K562 (cell line): ENCODE results near the gene CHL1. TPM values are rescaled to one million over a fixed set of nuclear protein-coding genes. Genes with fewer than 3 reads are reported as not detected.

Source experiments
- ATAC-seq: fragments of 200-7000 bp; cut with Tn5 transposase; 3 replicates; pipeline ENCODE4 v1.9.1; 2020; ENCODE audit warnings: moderate library complexity
- BruUV-seq: library from RNA; stranded (reverse); fragments of 400-500 nt; replicated peaks from 2 replicates; lab custom pipeline; 2021; lab: Mats Ljungman, UMichigan
- CTCF ChIA-PET: fragments of 300-600 bp; formaldehyde crosslinking; extraction: SDS; loops from one replicate; lab custom pipeline; 2021; ENCODE audit warnings: low intra/inter-chr PET ratio; lab: Yijun Ruan, JAX
- POLR2A ChIA-PET: fragments of 300-600, 350-650 bp; sonication (Branson Sonifier 250); formaldehyde crosslinking; extraction: SDS; loops from one replicate; lab custom pipeline; 2021; ENCODE audit warnings: antibody characterized with exemption, inconsistent platforms; lab: Yijun Ruan, JAX
- DNase-seq, 4 experiments: peaks; one replicate each; pipeline versions ENCODE4 v3.0.0 to v3.0.0-alpha.2; 2011 to 2018; ENCODE audit warnings: low spot score in 3 of 4, mixed read lengths in 3 of 4; ENCODE audit errors: extremely low read depth in 1 of 4
- FAIRE-seq: peaks from 2 replicates; lab custom pipeline; 2011; peaks lifted over from hg19 to GRCh38; lab: Jason Lieb, UNC
- H2AFZ ChIP-seq: 2 replicates; pipeline ENCODE4 v1.6.0; 2011; ENCODE audit warnings: low read depth, low read length, control low read depth, inconsistent platforms
- H3K27ac ChIP-seq: fragments of 200-600 bp; 3 replicates; pipeline ENCODE4 v1.8.0; 2011; ENCODE audit warnings: low read depth, mild to moderate bottlenecking, control low read depth, inconsistent platforms, low read length, moderate library complexity, mixed read lengths; ENCODE audit errors: extremely low read depth
- H3K27me3 ChIP-seq, 2 experiments: fragments of 300-600 bp in 1 of 2; 2 replicates in 1 of 2; 3 replicates in 1 of 2; pipeline versions ENCODE4 v1.6.0 to v1.8.0; 2011; ENCODE audit warnings: inconsistent platforms in 2 of 2, low read length in 2 of 2, mild to moderate bottlenecking in 1 of 2, mixed read lengths in 1 of 2, moderate library complexity in 1 of 2; ENCODE audit not compliant: control insufficient read depth in 2 of 2, insufficient read depth in 2 of 2
- H3K36me3 ChIP-seq: fragments of 300-600 bp; 3 replicates; pipeline ENCODE4 v1.8.0; 2011; ENCODE audit warnings: mild to moderate bottlenecking, low read length, inconsistent platforms; ENCODE audit not compliant: control insufficient read depth, insufficient read depth
- H3K4me1 ChIP-seq, 2 experiments: fragments of 200-600 bp in 1 of 2; replicated peaks in 1 of 2; 2 replicates in 1 of 2; 3 replicates in 1 of 2; pipeline versions ENCODE4 v1.5.1 to v1.8.0; 2011; ENCODE audit warnings: inconsistent platforms in 2 of 2, low read length in 2 of 2, mild to moderate bottlenecking in 1 of 2, mixed read lengths in 1 of 2, moderate library complexity in 1 of 2; ENCODE audit not compliant: control insufficient read depth in 2 of 2, insufficient read depth in 2 of 2
- H3K4me2 ChIP-seq: 2 replicates; pipeline ENCODE4 v1.6.1; 2011; ENCODE audit warnings: low read length, control low read depth, inconsistent platforms, mixed read lengths; ENCODE audit not compliant: insufficient read depth
- H3K4me3 ChIP-seq: fragments of 200-600 bp; sonication (generic), shearing (Covaris generic); 2 replicates; pipeline ENCODE4 v1.5.1; 2016; ENCODE audit warnings: control low read depth, inconsistent platforms
- H3K79me2 ChIP-seq: fragments of 200-600 bp; 3 replicates; pipeline ENCODE4 v1.8.0; 2011; ENCODE audit warnings: low read length, inconsistent platforms; ENCODE audit not compliant: control insufficient read depth, insufficient read depth
- H3K9ac ChIP-seq, 2 experiments: 2 replicates each; pipeline versions ENCODE4 v1.6.0 to v1.6.1; 2011; ENCODE audit warnings: low read depth in 2 of 2, low read length in 2 of 2, control low read depth in 1 of 2, inconsistent platforms in 1 of 2, mild to moderate bottlenecking in 1 of 2, mixed read lengths in 1 of 2; ENCODE audit not compliant: insufficient read depth in 1 of 2
- H3K9me1 ChIP-seq: one replicate; pipeline ENCODE4 v1.6.0; 2011; ENCODE audit warnings: inconsistent platforms, mild to moderate bottlenecking, low read length, moderate library complexity; ENCODE audit not compliant: control insufficient read depth, insufficient read depth
- H3K9me3 ChIP-seq: replicated peaks from 2 replicates; pipeline ENCODE4 v1.5.1; 2011; ENCODE audit warnings: low read depth, low read length, inconsistent platforms; ENCODE audit not compliant: control insufficient read depth, insufficient read depth
- H4K20me1 ChIP-seq: replicated peaks from 2 replicates; pipeline ENCODE4 v1.6.1; 2011; ENCODE audit warnings: low read length, inconsistent platforms, mixed read lengths; ENCODE audit not compliant: control insufficient read depth, insufficient read depth
- IRF2 ChIP-seq: sonication (generic); formaldehyde crosslinking; IDR thresholded peaks from 2 replicates; pipeline ENCODE4 v1.8.1; 2022; ENCODE audit warnings: mild to moderate bottlenecking, missing genetic modification reagents
- RBM14 ChIP-seq: fragments of 200-400 bp; formaldehyde crosslinking; IDR thresholded peaks from 2 replicates; pipeline ENCODE4 v1.6.1; 2018; ENCODE audit warnings: low read depth, mild to moderate bottlenecking, low read length, moderate library complexity, borderline replicate concordance; ENCODE audit not compliant: insufficient read depth
- TBL1XR1 ChIP-seq, 2 experiments: IDR thresholded peaks; 2 replicates each; pipeline ENCODE4 v1.6.1; 2012; ENCODE audit warnings: improper control_type of control experiment in 2 of 2, low read length in 2 of 2, mild to moderate bottlenecking in 1 of 2
- VEZF1 ChIP-seq: fragments of 200-800 bp; sonication (Bioruptor generic); IDR thresholded peaks from 2 replicates; pipeline ENCODE4 v1.6.1; 2017; ENCODE audit warnings: missing genetic modification characterization, missing compliant biosample characterization
- whole genome bisulfite sequencing: fragments of 100-300 bp; shearing (Covaris generic); methylation state at CpG from one replicate; pipeline ENCODE4 v1.1.6; 2016; ENCODE audit warnings: low coverage, mixed read lengths; ENCODE audit not compliant: insufficient coverage; ENCODE audit errors: missing lambda C conversion rate; 5-methylcytosine and 5-hydroxymethylcytosine counted together
- in situ Hi-C: fragments of 300-500 bp; cut with MboI; formaldehyde crosslinking; loops from 4 replicates; pipeline ENCODE4 v1.15.0; 2018; ENCODE audit warnings: inconsistent platforms, mixed read lengths
- intact Hi-C: fragments of 100-400 bp; cut with micrococcal nuclease; formaldehyde crosslinking; loops from 2 replicates; pipeline ENCODE4 v1.14.2; 2022
- polyA plus RNA-seq, 8 experiments: library from polyadenylated mRNA; depleted of rRNA in 4 of 8; stranded (reverse) in 5 of 8; unstranded in 3 of 8; fragments of >200 nt; fragmentation: Nextera tagmentation in 2 of 8; fragmentation: Illumina TruSeq in 1 of 8; extraction: Ambion mirVana in 2 of 8; extraction: Trizol in 1 of 8; gene quantifications; 2 replicates each; pipeline versions ENCODE4 v1.2.1 to v1.2.3, GENCODE V29; 2011 to 2014; ENCODE audit warnings: inconsistent platforms in 1 of 8, missing spikeins in 1 of 8
- total RNA-seq, 7 experiments: library from RNA; depleted of rRNA in 6 of 7; stranded (reverse); fragments of >200 nt in 6 of 7; fragmentation: Illumina TruSeq in 2 of 7; extraction: Trizol in 2 of 7; gene quantifications; 2 replicates each; pipeline versions ENCODE4 v1.2.1 to v1.2.3, GENCODE V29; 2011 to 2021; ENCODE audit warnings: low replicate concordance in 1 of 7
- TF ChIP-seq, protein P1 (sequence below): sonication (generic); formaldehyde crosslinking; IDR thresholded peaks from 2 replicates; pipeline ENCODE4 v1.8.0; 2023; ENCODE audit warnings: missing genetic modification reagents, mild to moderate bottlenecking, borderline replicate concordance

CHL1 gene
- total and polyA plus RNA-seq, 9 of the 15 experiments (the other 6 are each of a cell fraction or from before 2014, with no cell fraction given), result 0.02 TPM; not detected in 8

GRCh38 chr3:330494-331115 lies 134.0 kb downstream of the CHL1 start:
- CTCF ChIA-PET, result no interaction called here
- POLR2A ChIA-PET, result interaction anchor here (0.6 kb wide), 1 partner anchor 195 kb away, joined by 3 read pairs; no protein-coding TSS in a partner anchor
- Histone ChIP-seq H3K4me2 (no peak overlapping the region), H3K9ac (no peak overlapping the region), H3K9me1 (no peaks in the 10 kb centered on the region), H3K36me3 (no peaks in the 10 kb centered on the region), H2AFZ (no peak overlapping the region), H3K79me2 (no peaks in the 10 kb centered on the region), H4K20me1 (no peaks in the 10 kb centered on the region), H3K4me3 (no peak overlapping the region), H3K4me1 (no peaks in the 10 kb centered on the region), H3K27me3 (no peaks in the 10 kb centered on the region), H3K9me3 (no peaks in the 10 kb centered on the region; the same call in 1 of the 2 replicates)
- ATAC-seq (no peak), FAIRE-seq (no peak), DNase-seq (no peak)
- whole genome bisulfite sequencing, result 0% methylated on average over 1 of the region's 1 CpG
- intact Hi-C loops (no loop called here), in situ Hi-C loops (no loop called here)
- BruUV-seq, result no TSS peak
- no peak for TF ChIP-seq VEZF1 (CRISPR knock-in tag)
- no peak for TF ChIP-seq TBL1XR1 (IDR thresholded peaks at IDR 0.05; ENCODE audit: low read length in 2 of 2)
- TF ChIP-seq, all 486 proteins: peak for 0
- H3K27ac ChIP-seq, result no peak overlapping the region

- ATAC-seq (no peak), DNase-seq (no peak), FAIRE-seq (no peak)
- Histone ChIP-seq H3K27ac (no peak overlapping the region), H3K27me3 (no peaks in the 10 kb centered on the region), H3K4me3 (no peak overlapping the region), H3K9me1 (no peaks in the 10 kb centered on the region), H4K20me1 (no peaks in the 10 kb centered on the region), H3K36me3 (no peaks in the 10 kb centered on the region), H3K79me2 (no peaks in the 10 kb centered on the region), H3K4me1 (no peaks in the 10 kb centered on the region), H3K9me3 (no peaks in the 10 kb centered on the region; the same call in 1 of the 2 replicates), H2AFZ (no peak overlapping the region), H3K9ac (no peak overlapping the region), H3K4me2 (no peak overlapping the region)
- 4% methylated on average over 5 of the region's 5 CpGs for WGBS
- POLR2A ChIA-PET, result no interaction called here
- intact Hi-C loops (no loop called here), in situ Hi-C loops (no loop called here)
- CTCF ChIA-PET, result no interaction called here
- no TSS peak for BruUV-seq
- TF ChIP-seq IRF2 (CRISPR knock-in tag) (no peak), RBM14 (no peak)
- TF ChIP-seq, protein P1, sequence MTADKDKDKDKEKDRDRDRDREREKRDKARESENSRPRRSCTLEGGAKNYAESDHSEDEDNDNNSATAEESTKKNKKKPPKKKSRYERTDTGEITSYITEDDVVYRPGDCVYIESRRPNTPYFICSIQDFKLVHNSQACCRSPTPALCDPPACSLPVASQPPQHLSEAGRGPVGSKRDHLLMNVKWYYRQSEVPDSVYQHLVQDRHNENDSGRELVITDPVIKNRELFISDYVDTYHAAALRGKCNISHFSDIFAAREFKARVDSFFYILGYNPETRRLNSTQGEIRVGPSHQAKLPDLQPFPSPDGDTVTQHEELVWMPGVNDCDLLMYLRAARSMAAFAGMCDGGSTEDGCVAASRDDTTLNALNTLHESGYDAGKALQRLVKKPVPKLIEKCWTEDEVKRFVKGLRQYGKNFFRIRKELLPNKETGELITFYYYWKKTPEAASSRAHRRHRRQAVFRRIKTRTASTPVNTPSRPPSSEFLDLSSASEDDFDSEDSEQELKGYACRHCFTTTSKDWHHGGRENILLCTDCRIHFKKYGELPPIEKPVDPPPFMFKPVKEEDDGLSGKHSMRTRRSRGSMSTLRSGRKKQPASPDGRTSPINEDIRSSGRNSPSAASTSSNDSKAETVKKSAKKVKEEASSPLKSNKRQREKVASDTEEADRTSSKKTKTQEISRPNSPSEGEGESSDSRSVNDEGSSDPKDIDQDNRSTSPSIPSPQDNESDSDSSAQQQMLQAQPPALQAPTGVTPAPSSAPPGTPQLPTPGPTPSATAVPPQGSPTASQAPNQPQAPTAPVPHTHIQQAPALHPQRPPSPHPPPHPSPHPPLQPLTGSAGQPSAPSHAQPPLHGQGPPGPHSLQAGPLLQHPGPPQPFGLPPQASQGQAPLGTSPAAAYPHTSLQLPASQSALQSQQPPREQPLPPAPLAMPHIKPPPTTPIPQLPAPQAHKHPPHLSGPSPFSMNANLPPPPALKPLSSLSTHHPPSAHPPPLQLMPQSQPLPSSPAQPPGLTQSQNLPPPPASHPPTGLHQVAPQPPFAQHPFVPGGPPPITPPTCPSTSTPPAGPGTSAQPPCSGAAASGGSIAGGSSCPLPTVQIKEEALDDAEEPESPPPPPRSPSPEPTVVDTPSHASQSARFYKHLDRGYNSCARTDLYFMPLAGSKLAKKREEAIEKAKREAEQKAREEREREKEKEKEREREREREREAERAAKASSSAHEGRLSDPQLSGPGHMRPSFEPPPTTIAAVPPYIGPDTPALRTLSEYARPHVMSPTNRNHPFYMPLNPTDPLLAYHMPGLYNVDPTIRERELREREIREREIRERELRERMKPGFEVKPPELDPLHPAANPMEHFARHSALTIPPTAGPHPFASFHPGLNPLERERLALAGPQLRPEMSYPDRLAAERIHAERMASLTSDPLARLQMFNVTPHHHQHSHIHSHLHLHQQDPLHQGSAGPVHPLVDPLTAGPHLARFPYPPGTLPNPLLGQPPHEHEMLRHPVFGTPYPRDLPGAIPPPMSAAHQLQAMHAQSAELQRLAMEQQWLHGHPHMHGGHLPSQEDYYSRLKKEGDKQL, result no peak
These were observed 135.3 kb downstream of the CHL1 start for GRCh38 chr3:331881-332280.
